ENCODE data around the gene IQSEC1. TPM values are rescaled to one million over a fixed set of nuclear protein-coding genes. Genes with fewer than 3 reads are reported as not detected.

The IQSEC1 gene
- total RNA-seq, 1 donor from 2014 or later = 37.2 TPM

DNA sequence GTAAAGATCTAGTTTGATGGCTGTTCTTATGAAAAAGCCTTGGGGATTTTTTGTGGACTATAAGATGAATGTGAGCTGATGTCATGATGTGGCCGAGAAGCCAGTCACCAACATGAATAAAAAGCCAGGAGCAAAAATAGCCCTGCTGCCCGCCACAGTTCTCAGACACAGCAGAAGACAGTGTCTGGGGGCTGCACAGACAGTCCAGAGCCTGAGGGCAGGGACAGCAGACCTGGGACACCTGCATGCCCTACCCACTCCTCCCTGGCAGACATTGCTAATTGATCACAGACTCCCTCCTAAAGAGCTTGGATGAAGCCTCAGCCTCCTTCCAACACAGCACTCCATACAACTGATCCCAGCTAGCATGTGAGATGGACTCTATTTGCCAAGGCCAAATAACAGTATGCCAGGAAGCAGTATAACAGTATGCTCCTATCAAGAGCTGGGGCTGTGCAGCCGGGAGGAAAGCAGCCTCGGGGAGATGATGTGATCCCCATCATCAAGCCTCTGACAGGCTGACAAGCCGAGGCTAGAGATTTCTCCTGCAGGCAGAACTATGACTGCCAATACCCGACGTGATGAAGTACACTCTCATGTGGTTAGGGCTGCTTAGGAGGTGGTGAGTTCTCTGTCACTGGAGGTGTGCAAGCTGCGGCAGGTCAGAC, 126.4 kb downstream of the IQSEC1 start:
- H3K36me3 Mint-ChIP-seq (ENCODE audit: low read depth) = no peaks in the 10 kb centered on the region
- H3K27me3 Mint-ChIP-seq (ENCODE audit: low read depth) = no peaks in the 10 kb centered on the region
- no peaks in the 10 kb centered on the region for H3K9me3 Mint-ChIP-seq (ENCODE audit: low read depth)
- peaks cover 60% of the 10 kb centered on the region for H3K4me1 Mint-ChIP-seq (ENCODE audit: low read depth)
- peak overlapping the region; percentile 81 for H3K27ac Mint-ChIP-seq (ENCODE audit: unreplicated experiment)
- H3K4me3 Mint-ChIP-seq (ENCODE audit: unreplicated experiment) = no peak overlapping the region
- DNase-seq (ENCODE audit: low spot score) = no peak
- TF ChIP-seq, protein P1, sequence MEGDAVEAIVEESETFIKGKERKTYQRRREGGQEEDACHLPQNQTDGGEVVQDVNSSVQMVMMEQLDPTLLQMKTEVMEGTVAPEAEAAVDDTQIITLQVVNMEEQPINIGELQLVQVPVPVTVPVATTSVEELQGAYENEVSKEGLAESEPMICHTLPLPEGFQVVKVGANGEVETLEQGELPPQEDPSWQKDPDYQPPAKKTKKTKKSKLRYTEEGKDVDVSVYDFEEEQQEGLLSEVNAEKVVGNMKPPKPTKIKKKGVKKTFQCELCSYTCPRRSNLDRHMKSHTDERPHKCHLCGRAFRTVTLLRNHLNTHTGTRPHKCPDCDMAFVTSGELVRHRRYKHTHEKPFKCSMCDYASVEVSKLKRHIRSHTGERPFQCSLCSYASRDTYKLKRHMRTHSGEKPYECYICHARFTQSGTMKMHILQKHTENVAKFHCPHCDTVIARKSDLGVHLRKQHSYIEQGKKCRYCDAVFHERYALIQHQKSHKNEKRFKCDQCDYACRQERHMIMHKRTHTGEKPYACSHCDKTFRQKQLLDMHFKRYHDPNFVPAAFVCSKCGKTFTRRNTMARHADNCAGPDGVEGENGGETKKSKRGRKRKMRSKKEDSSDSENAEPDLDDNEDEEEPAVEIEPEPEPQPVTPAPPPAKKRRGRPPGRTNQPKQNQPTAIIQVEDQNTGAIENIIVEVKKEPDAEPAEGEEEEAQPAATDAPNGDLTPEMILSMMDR (IDR thresholded peaks at IDR 0.05) = no peak

DNA sequence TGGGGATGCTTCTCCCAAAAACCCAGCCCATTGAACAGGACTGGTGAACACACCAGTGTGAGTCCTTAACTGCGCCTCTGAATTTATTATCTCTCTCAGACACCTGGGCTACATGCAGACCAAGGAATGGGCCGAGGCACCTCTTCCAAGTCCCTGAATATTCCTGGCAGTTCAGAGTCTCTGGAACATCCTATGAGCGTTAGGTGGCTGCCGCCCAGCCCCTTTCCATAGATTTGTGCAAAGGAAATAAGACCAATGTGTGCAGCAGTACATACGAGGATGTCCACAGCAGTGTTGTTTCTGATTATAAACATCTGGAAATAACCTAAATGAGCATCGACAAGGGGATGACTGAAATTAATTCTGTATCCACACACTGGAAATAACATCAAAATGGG, 127.0 kb downstream of the IQSEC1 start:
- TF ChIP-seq, protein P1 (IDR thresholded peaks at IDR 0.05) = no peak
- H3K4me1 Mint-ChIP-seq (ENCODE audit: low read depth) = peaks cover 56% of the 10 kb centered on the region
- H3K27me3 Mint-ChIP-seq (ENCODE audit: low read depth) = no peaks in the 10 kb centered on the region
- H3K27ac Mint-ChIP-seq (ENCODE audit: unreplicated experiment) = peak overlapping the region; percentile 81
- H3K36me3 Mint-ChIP-seq (ENCODE audit: low read depth) = no peaks in the 10 kb centered on the region
- DNase-seq (ENCODE audit: low spot score) = no peak
- no peaks in the 10 kb centered on the region for H3K9me3 Mint-ChIP-seq (ENCODE audit: low read depth)
- no peak overlapping the region for H3K4me3 Mint-ChIP-seq (ENCODE audit: unreplicated experiment)

DNA sequence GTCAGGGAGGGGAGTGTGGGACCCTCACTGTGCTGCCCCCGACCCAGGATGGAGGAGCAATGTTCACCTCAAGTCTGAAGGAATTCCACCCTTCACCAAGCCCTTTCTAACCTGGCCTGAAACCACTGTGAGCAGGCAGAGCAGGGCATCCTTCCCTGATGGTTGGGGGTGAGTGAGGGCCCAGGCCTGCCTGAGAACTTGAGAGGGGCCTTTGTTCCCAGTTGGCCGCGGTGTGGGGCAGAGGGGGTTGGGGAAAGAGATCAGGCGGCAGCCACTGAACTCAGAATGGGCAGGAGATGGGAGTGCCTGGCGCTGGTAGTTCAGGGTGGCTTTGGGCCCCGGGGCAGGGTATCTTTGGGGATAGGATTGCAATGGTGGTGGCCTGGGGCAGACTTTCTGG, 128.4 kb downstream of the IQSEC1 start:
- TF ChIP-seq, protein P1 (IDR thresholded peaks at IDR 0.05) = no peak
- Mint-ChIP-seq H3K27ac (ENCODE audit: unreplicated experiment) (peak overlapping the region; percentile 45), H3K4me1 (ENCODE audit: low read depth) (peaks cover 52% of the 10 kb centered on the region), H3K36me3 (ENCODE audit: low read depth) (no peaks in the 10 kb centered on the region), H3K4me3 (ENCODE audit: unreplicated experiment) (no peak overlapping the region), H3K9me3 (ENCODE audit: low read depth) (no peaks in the 10 kb centered on the region), H3K27me3 (ENCODE audit: low read depth) (no peaks in the 10 kb centered on the region)
- DNase-seq (ENCODE audit: low spot score) = no peak

DNA sequence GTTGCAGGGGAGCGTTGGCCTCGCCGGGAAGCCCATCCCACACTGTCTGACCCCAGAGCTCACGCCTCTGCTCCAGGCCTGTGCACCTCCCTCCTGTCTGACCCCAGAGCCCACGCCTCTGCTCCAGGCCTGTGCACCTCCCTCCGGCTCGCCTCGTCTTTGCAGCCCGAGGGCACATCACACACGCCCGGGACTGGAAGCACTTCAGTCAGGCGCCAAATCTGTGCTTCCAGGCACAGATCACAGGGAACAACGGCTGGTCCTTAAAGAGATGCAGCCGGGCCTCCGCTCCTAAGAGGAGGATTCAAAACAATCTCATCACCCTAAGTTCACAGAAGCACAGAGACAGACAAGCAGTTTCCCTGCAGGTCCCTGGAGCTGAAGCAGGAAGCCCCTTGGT, 128.8 kb downstream of the IQSEC1 start:
- no peaks in the 10 kb centered on the region for H3K9me3 Mint-ChIP-seq (ENCODE audit: low read depth)
- no peak overlapping the region for H3K4me3 Mint-ChIP-seq (ENCODE audit: unreplicated experiment)
- H3K27ac Mint-ChIP-seq (ENCODE audit: unreplicated experiment) = peak overlapping the region; percentile 45
- H3K36me3 Mint-ChIP-seq (ENCODE audit: low read depth) = peaks cover 4% of the 10 kb centered on the region
- TF ChIP-seq, protein P1 (IDR thresholded peaks at IDR 0.05) = no peak
- no peak for DNase-seq (ENCODE audit: low spot score)
- no peaks in the 10 kb centered on the region for H3K27me3 Mint-ChIP-seq (ENCODE audit: low read depth)
- H3K4me1 Mint-ChIP-seq (ENCODE audit: low read depth) = peaks cover 53% of the 10 kb centered on the region

DNA sequence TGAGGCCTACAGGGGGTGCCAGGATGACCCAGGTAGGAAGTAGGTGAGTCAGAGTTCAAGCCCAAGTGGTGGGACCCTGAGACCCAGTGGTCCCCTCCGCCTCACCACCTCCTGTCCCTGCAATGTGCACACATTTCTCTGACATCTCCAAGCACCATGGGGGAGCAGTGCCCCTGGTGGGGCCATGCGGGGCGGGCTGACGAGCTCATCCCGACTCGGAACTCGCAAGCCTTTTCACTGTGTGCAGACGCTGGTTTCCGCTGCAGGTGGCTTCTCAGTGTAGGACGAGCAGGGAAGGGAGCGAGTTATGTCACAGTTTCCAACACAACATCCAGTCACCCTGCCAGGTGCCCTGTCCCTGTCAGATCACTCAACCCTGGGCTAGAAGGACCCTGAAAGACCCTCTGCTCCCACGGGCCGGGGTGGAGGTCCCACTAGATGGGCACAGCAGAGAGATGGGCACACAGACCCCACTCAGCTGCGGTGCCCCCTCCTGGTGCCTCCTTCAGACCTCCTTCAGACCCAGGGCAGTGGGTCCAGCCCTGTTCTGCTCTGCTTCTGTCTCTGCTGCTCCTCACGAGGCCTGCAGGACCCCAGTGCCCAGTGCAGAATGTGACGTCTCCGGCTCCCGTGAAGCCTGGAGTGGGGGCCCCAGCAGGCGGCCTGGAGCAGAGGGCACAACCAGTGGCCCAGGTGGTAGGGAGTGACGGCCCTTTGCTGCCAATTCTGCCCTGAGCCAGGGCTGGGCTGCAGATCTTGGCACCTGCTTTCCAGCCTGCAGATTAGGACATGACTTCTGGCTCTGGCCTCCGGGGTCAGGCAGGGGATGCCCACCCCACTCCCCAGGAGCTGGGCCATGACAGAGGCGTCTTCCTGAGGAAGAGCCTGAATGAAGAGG, 129.9 kb downstream of the IQSEC1 start:
- Mint-ChIP-seq H3K4me3 (ENCODE audit: unreplicated experiment) (no peak overlapping the region), H3K4me1 (ENCODE audit: low read depth) (peaks cover 50% of the 10 kb centered on the region), H3K27ac (ENCODE audit: unreplicated experiment) (no peak overlapping the region), H3K9me3 (ENCODE audit: low read depth) (no peaks in the 10 kb centered on the region), H3K27me3 (ENCODE audit: low read depth) (no peaks in the 10 kb centered on the region), H3K36me3 (ENCODE audit: low read depth) (peaks cover 4% of the 10 kb centered on the region)
- no peak for DNase-seq (ENCODE audit: low spot score)
- TF ChIP-seq, protein P1 (IDR thresholded peaks at IDR 0.05) = no peak
